Uterus (tissue), 2 donors: ENCODE results near the gene EXOSC3.

Experiments
- CTCF ChIP-seq, 4 experiments: fragments of 200-600 bp in 2 of 4; fragments of 450-650 bp in 2 of 4; sonication (generic) in 2 of 4; IDR thresholded peaks; one replicate each; pipeline ENCODE4 v1.5.1; 2016 to 2019; ENCODE audit warnings: antibody characterized with exemption in 4 of 4, mild to moderate bottlenecking in 2 of 4, moderate library complexity in 1 of 4
- POLR2A ChIP-seq, 2 donors: fragments of 450-650 bp; IDR thresholded peaks; one replicate each; pipeline ENCODE4 v1.6.1; 2016; ENCODE audit warnings: antibody characterized with exemption in 2 of 2, mild to moderate bottlenecking in 1 of 2, moderate library complexity in 1 of 2

GRCh38 chr9:37811906-37812476 is 27.1 kb upstream of the EXOSC3 start:
- no peak for TF ChIP-seq CTCF (IDR thresholded peaks at IDR 0.05)
- no peak for TF ChIP-seq POLR2A (IDR thresholded peaks at IDR 0.05)
